ENCODE measurements around the gene GFRAL.

The GFRAL gene

DNA sequence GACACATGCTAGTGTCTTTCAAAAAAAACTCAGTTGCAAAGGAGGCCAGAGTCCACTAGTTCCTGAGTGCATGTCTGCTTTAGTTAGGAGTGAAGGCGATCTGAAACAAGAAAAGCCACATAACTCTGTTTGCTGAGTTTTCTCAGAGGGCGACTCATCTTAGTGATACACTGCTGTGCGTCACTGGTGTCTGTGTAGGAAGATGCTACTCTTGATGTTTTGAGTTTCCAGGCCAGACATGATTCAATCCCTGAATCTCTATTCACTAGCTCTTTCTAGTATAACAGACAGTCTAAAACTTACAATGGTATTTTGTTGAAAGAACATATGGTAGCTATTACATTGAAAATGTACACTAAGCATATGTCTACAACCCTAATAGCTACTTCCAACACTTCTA lies 60.9 kb downstream of the GFRAL start:
- TF ChIP-seq ZNF274 (IDR thresholded peaks at IDR 0.05; ENCODE audit: low read depth, low read length) (no peak), SUZ12 (IDR thresholded peaks at IDR 0.05; ENCODE audit: extremely low read depth, insufficient read depth, insufficient read length) (no peak)
- Histone ChIP-seq H3K4me1 (ENCODE audit: insufficient read depth, insufficient read length) (no peaks in the 10 kb centered on the region), H3K9ac (ENCODE audit: insufficient read length, low read depth) (no peak overlapping the region), H3K36me3 (ENCODE audit: insufficient read depth, insufficient read length, low read length) (no peaks in the 10 kb centered on the region), H3K4me3 (ENCODE audit: insufficient read length, low read depth) (no peak overlapping the region), H3K27me3 (ENCODE audit: insufficient read depth, insufficient read length) (no peaks in the 10 kb centered on the region), H3K9me3 (ENCODE audit: insufficient read depth, low read length) (no peaks in the 10 kb centered on the region)
- no peak for DNase-seq (ENCODE audit: low read depth, low spot score)

DNA sequence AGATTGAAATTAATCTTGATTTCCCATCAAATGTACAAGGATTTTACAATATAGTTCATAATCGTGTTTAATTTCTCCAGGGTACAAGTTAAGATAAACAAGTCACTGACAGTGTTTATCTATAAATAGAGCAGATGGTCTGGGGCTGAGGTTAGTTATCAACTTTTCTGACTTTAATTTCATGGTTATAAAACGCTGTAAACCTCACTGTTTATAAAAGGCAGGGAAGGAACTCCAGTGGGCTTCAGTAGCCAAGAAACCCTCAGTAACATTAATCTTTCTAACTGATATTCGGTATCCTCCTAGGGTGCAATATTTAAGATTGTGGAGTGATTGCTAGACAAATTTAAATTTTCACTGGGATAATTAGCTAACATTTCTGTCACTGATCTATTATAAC lies 68.6 kb downstream of the GFRAL start:
- Histone ChIP-seq H3K36me3 (ENCODE audit: insufficient read depth, insufficient read length, low read length) (no peaks in the 10 kb centered on the region), H3K9me3 (ENCODE audit: insufficient read depth, low read length) (no peaks in the 10 kb centered on the region), H3K4me3 (ENCODE audit: insufficient read length, low read depth) (no peak overlapping the region), H3K27me3 (ENCODE audit: insufficient read depth, insufficient read length) (no peaks in the 10 kb centered on the region), H3K4me1 (ENCODE audit: insufficient read depth, insufficient read length) (no peaks in the 10 kb centered on the region), H3K9ac (ENCODE audit: insufficient read length, low read depth) (no peak overlapping the region)
- TF ChIP-seq YY1 (IDR thresholded peaks at IDR 0.05; ENCODE audit: insufficient read depth, insufficient read length): no peak
- no peak for TF ChIP-seq SUZ12 (IDR thresholded peaks at IDR 0.05; ENCODE audit: extremely low read depth, insufficient read depth, insufficient read length)
- TF ChIP-seq ZNF274 (IDR thresholded peaks at IDR 0.05; ENCODE audit: low read depth, low read length): no peak
- DNase-seq (ENCODE audit: low read depth, low spot score): no peak

DNA sequence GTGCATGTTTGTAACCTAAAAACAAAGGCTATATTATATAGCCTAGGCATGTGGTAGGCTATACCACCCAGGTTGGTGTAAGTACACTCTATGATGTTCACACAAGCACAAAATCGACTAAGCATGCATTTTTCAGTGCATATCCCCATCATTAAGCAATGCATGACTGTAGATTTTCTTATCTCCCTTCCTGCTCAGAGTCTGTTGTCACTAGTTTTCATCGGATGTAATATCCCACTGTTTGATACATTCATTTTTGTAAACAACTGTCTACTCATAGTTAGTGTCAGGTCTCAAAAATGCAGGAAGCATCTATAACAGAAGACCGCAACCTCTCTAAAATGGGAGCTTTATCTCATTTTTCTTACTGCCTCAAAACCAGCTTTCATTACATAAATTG lies 70.7 kb downstream of the GFRAL start:
- TF ChIP-seq SUZ12 (IDR thresholded peaks at IDR 0.05; ENCODE audit: extremely low read depth, insufficient read depth, insufficient read length): no peak
- no peak for TF ChIP-seq YY1 (IDR thresholded peaks at IDR 0.05; ENCODE audit: insufficient read depth, insufficient read length)
- Histone ChIP-seq H3K9me3 (ENCODE audit: insufficient read depth, low read length) (no peaks in the 10 kb centered on the region), H3K4me1 (ENCODE audit: insufficient read depth, insufficient read length) (no peaks in the 10 kb centered on the region), H3K27me3 (ENCODE audit: insufficient read depth, insufficient read length) (no peaks in the 10 kb centered on the region), H3K36me3 (ENCODE audit: insufficient read depth, insufficient read length, low read length) (no peaks in the 10 kb centered on the region), H3K4me3 (ENCODE audit: insufficient read length, low read depth) (no peak overlapping the region), H3K9ac (ENCODE audit: insufficient read length, low read depth) (no peak overlapping the region)
- no peak for DNase-seq (ENCODE audit: low read depth, low spot score)

DNA sequence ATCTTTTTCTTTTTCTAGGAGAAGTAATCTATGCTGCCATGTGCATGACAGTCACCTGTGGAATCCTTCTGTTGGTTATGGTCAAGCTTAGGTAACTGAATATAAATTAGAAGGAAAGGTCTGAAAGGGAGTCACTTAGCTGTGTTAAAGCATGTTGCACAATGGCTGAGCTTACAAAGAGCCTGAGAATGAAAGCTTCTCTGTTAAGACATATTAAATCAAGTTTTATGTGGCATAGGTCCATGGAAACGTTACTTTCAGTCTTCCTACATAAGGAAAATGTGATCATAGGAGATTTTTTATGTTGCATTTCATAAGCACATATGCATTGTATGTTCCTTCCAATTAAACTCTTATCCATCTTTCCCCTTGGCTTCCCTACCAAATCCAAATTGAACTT lies 72.1 kb downstream of the GFRAL start:
- H3K4me3 ChIP-seq (ENCODE audit: insufficient read length, low read depth): no peak overlapping the region
- H3K27me3 ChIP-seq (ENCODE audit: insufficient read depth, insufficient read length): no peaks in the 10 kb centered on the region
- no peak for DNase-seq (ENCODE audit: low read depth, low spot score)
- H3K4me1 ChIP-seq (ENCODE audit: insufficient read depth, insufficient read length): no peaks in the 10 kb centered on the region
- no peak overlapping the region for H3K9ac ChIP-seq (ENCODE audit: insufficient read length, low read depth)
- H3K9me3 ChIP-seq (ENCODE audit: insufficient read depth, low read length): no peaks in the 10 kb centered on the region
- H3K36me3 ChIP-seq (ENCODE audit: insufficient read depth, insufficient read length, low read length): no peaks in the 10 kb centered on the region
- TF ChIP-seq YY1 (IDR thresholded peaks at IDR 0.05; ENCODE audit: insufficient read depth, insufficient read length) (no peak), SUZ12 (IDR thresholded peaks at IDR 0.05; ENCODE audit: extremely low read depth, insufficient read depth, insufficient read length) (no peak), ZNF274 (IDR thresholded peaks at IDR 0.05; ENCODE audit: low read depth, low read length) (no peak)

DNA sequence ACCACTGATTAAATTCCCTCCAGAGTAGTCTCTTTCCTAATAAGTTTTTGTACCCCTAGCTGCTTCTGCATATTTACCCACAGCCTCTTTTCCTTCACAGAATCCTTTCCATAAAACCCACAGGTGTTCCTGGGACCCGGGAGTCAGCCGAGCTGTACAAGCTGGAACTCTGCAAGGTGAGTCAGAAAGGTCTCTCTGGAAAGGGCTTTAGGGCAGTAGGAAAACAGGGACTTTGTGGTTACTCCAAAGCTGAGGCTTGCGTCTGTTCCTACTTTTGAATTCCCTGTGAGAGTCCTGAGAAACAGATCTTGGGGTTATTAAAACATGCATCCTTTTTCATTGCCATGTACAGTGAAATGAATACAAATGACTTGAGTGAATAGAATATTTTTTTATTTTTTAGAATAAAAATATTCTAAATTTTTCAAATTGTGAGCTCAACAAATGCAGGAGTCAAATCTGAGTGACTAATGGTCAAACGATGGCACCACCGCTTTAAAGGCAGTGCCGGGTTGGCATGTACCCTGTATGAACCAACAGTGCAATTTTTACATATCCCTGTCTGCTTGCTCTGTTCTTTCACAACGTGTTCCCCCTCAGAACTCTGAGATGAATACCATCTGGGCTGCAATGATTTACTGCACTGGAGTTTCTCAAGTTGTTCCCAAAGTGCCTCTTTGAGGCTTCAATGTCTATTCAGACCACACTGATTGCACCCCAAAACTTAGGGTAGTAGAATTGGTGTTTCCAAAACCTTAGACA lies 78.4 kb downstream of the GFRAL start:
- TF ChIP-seq YY1 (IDR thresholded peaks at IDR 0.05; ENCODE audit: insufficient read depth, insufficient read length): no peak
- no peak for TF ChIP-seq ZNF274 (IDR thresholded peaks at IDR 0.05; ENCODE audit: low read depth, low read length)
- TF ChIP-seq SUZ12 (IDR thresholded peaks at IDR 0.05; ENCODE audit: extremely low read depth, insufficient read depth, insufficient read length): no peak
- no peak for DNase-seq (ENCODE audit: low read depth, low spot score)

DNA sequence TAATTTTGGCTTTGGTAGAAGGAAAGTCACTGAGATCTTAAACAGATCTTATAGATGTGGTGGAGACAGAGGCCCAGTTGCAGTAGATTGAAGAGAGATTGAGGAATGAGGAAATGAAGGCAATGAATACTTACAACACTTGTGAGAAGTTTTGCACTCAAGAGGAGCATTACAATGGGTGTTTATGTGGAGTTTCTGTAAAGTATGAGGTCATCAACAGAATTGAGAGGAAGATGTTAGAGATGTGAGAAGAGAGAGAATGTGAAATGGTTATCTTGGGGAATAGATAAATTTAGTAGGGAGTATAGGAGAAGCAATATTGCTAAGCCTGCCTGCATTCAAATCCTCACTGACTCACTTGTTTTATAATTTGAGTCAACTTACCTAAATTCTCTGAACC lies 83.4 kb downstream of the GFRAL start:
- Histone ChIP-seq H3K9ac (ENCODE audit: insufficient read length, low read depth) (no peak overlapping the region), H3K27me3 (ENCODE audit: insufficient read depth, insufficient read length) (no peaks in the 10 kb centered on the region), H3K4me1 (ENCODE audit: insufficient read depth, insufficient read length) (no peaks in the 10 kb centered on the region), H3K9me3 (ENCODE audit: insufficient read depth, low read length) (no peaks in the 10 kb centered on the region), H3K36me3 (ENCODE audit: insufficient read depth, insufficient read length, low read length) (no peaks in the 10 kb centered on the region), H3K4me3 (ENCODE audit: insufficient read length, low read depth) (no peak overlapping the region)
- no peak for DNase-seq (ENCODE audit: low read depth, low spot score)
- TF ChIP-seq YY1 (IDR thresholded peaks at IDR 0.05; ENCODE audit: insufficient read depth, insufficient read length): no peak

More for the DNA sequence above, 78.4 kb downstream of the GFRAL start:
- Histone ChIP-seq H3K27me3 (ENCODE audit: insufficient read depth, insufficient read length) (no peaks in the 10 kb centered on the region), H3K4me3 (ENCODE audit: insufficient read length, low read depth) (no peak overlapping the region), H3K9ac (ENCODE audit: insufficient read length, low read depth) (no peak overlapping the region), H3K9me3 (ENCODE audit: insufficient read depth, low read length) (no peaks in the 10 kb centered on the region), H3K4me1 (ENCODE audit: insufficient read depth, insufficient read length) (no peaks in the 10 kb centered on the region), H3K36me3 (ENCODE audit: insufficient read depth, insufficient read length, low read length) (no peaks in the 10 kb centered on the region)

DNA sequence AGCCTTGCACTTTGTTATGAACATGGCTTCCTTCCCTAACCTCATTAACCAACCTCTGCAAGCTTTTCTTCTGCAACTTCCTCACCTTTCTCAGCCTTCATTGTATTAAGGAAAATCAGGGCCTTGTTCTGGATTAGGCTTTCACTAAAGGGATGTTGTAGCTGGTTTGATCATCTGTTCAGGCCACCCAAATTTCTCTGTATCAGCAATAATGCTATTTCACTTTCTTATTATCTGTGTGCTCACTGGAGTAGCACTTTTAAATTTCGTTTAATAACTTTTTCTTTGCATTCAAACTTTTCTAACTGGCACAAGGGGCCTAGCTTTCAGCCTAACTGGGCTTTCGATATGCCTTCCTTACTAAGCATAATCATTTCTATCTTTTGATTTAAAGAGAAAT lies 96.7 kb downstream of the GFRAL start:
- Histone ChIP-seq H3K4me3 (ENCODE audit: insufficient read length, low read depth) (no peak overlapping the region), H3K9ac (ENCODE audit: insufficient read length, low read depth) (no peak overlapping the region), H3K36me3 (ENCODE audit: insufficient read depth, insufficient read length, low read length) (no peaks in the 10 kb centered on the region), H3K4me1 (ENCODE audit: insufficient read depth, insufficient read length) (no peaks in the 10 kb centered on the region), H3K9me3 (ENCODE audit: insufficient read depth, low read length) (no peaks in the 10 kb centered on the region), H3K27me3 (ENCODE audit: insufficient read depth, insufficient read length) (no peaks in the 10 kb centered on the region)
- DNase-seq (ENCODE audit: low read depth, low spot score): no peak
- TF ChIP-seq YY1 (IDR thresholded peaks at IDR 0.05; ENCODE audit: insufficient read depth, insufficient read length): no peak
- no peak for TF ChIP-seq ZNF274 (IDR thresholded peaks at IDR 0.05; ENCODE audit: low read depth, low read length)
- no peak for TF ChIP-seq SUZ12 (IDR thresholded peaks at IDR 0.05; ENCODE audit: extremely low read depth, insufficient read depth, insufficient read length)

Measured in NT2/D1 (cell line).